ENCODE results near the gene PKM.

Gene PKM

GRCh38 chr15:72161361-72162132 lies 69.4 kb downstream of the PKM start:
- H3K4me3 ChIP-seq (ENCODE audit: low read depth, low read length) = no peak overlapping the region

GRCh38 chr15:72160696-72161245 lies 70.2 kb downstream of the PKM start:
- no peak overlapping the region for H3K4me3 ChIP-seq (ENCODE audit: low read depth, low read length)

- H3K4me3 ChIP-seq (ENCODE audit: low read depth, low read length) = no peak overlapping the region
Observed at GRCh38 chr15:72156928-72157327, 74.1 kb downstream of the PKM start.

GRCh38 chr15:72155635-72156616 lies 75.1 kb downstream of the PKM start:
- H3K4me3 ChIP-seq (ENCODE audit: low read depth, low read length) = no peak overlapping the region

- H3K4me3 ChIP-seq (ENCODE audit: low read depth, low read length) = no peak overlapping the region
Observed at GRCh38 chr15:72155003-72155621, 75.9 kb downstream of the PKM start.

- no peak overlapping the region for H3K4me3 ChIP-seq (ENCODE audit: low read depth, low read length)
Observed at GRCh38 chr15:72154316-72154715, 76.7 kb downstream of the PKM start.

- H3K4me3 ChIP-seq (ENCODE audit: low read depth, low read length) = no peak overlapping the region
Observed at GRCh38 chr15:72153269-72154000, 77.6 kb downstream of the PKM start.

All from iPS-11a (cell line).